Nephron (organoid): Measurements from ENCODE around the gene HGS.
"Not testable (repeated sequence)": the region's sequence is repeated elsewhere in the genome, so short reads cannot be mapped to it uniquely, and the experiment has no call there.

Experiments used
- H3K27ac Mint-ChIP-seq, 3 experiments: 2 replicates each; pipeline ENCODE4 v1.8.0; 2020; ENCODE audit warnings: mixed read lengths in 3 of 3, mild to moderate bottlenecking in 2 of 3, moderate library complexity in 1 of 3
- H3K27me3 Mint-ChIP-seq: 2 replicates; pipeline ENCODE4 v1.8.0; 2021; ENCODE audit warnings: low read depth, mild to moderate bottlenecking, moderate library complexity, mixed read lengths
- H3K36me3 Mint-ChIP-seq: 2 replicates; pipeline ENCODE4 v1.8.0; 2020; ENCODE audit warnings: low read depth, mixed read lengths
- H3K4me1 Mint-ChIP-seq: 2 replicates; pipeline ENCODE4 v1.8.0; 2020; ENCODE audit warnings: mixed read lengths
- H3K4me3 Mint-ChIP-seq, 3 experiments: 2 replicates each; pipeline ENCODE4 v1.8.0; 2020; ENCODE audit warnings: mild to moderate bottlenecking in 3 of 3, mixed read lengths in 3 of 3, moderate library complexity in 2 of 3
- H3K9me3 Mint-ChIP-seq: 2 replicates; pipeline ENCODE4 v1.8.0; 2020; ENCODE audit warnings: mixed read lengths
- TF ChIP-seq, protein P1 (sequence below), 3 experiments: fragments of 200-600 bp; sonication (generic); IDR thresholded peaks; one replicate each; pipeline ENCODE4 v1.5.0; 2021; ENCODE audit warnings: antibody characterized with exemption in 3 of 3; ENCODE audit not compliant: unreplicated experiment in 3 of 3

HGS gene

DNA sequence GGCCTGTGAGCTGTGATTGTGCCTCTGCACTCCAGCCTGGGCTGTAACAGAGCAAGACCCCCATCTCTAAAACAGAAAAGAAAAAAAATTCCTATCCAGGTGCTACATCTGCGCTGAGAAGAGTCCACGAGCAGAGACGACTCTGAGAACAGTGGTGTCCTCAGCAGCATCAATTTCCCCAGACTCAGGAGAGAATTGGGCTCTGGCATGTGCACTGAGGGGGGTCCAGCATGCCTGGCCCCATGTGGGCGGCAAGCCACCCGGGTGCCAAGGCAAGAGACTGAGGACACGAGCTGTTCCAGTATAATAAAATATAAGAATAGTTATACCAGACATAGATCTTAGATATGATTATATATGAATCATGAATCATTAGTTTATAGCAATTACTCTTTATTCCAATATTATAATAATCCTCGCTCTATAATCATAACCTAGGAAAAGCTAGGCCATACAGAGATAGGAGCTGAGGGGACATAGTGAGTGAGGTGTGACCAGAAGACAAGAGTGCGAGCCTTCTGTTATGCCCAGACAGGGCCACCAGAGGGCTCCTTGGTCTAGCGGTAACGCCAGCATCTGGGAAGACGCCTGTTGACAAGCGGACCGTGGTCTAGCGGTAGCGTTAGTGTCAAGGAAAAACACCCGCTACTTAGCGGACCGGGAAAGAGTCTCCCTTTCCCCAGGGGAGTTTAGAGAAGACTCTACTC is 8.1 kb upstream of the HGS start:
- H3K4me3 Mint-ChIP-seq, H3K9me3 Mint-ChIP-seq, H3K27me3 Mint-ChIP-seq, H3K4me1 Mint-ChIP-seq, H3K27ac Mint-ChIP-seq: not testable (repeated sequence)
- peaks cover 27% of the 10 kb centered on the region for H3K36me3 Mint-ChIP-seq
- TF ChIP-seq, protein P1, sequence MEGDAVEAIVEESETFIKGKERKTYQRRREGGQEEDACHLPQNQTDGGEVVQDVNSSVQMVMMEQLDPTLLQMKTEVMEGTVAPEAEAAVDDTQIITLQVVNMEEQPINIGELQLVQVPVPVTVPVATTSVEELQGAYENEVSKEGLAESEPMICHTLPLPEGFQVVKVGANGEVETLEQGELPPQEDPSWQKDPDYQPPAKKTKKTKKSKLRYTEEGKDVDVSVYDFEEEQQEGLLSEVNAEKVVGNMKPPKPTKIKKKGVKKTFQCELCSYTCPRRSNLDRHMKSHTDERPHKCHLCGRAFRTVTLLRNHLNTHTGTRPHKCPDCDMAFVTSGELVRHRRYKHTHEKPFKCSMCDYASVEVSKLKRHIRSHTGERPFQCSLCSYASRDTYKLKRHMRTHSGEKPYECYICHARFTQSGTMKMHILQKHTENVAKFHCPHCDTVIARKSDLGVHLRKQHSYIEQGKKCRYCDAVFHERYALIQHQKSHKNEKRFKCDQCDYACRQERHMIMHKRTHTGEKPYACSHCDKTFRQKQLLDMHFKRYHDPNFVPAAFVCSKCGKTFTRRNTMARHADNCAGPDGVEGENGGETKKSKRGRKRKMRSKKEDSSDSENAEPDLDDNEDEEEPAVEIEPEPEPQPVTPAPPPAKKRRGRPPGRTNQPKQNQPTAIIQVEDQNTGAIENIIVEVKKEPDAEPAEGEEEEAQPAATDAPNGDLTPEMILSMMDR (IDR thresholded peaks at IDR 0.05; ENCODE audit: unreplicated experiment in 3 of 3): peak; percentile 63 to 69 (median 66)

DNA sequence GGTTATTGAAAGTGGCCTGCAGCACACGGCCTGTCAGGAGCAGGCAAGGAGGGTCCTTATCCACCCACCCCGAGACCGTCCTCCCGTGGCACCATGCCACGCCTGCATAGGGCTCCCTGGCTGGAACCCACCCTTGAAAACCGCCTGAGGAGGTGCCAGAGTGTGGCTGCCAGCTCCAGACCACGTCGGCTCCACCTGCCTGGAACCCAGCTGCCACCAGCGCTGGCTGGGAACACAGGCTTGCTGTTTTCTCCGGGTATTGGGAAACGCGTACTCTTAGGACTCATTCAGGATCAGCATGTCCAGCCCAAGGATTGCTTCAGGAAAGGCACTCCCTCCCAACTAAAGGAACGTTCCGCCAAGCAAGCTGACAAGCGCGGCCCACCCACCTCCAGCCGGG is 6.9 kb upstream of the HGS start:
- TF ChIP-seq, protein P1 (IDR thresholded peaks at IDR 0.05; ENCODE audit: unreplicated experiment in 3 of 3): no peak
- H3K9me3 Mint-ChIP-seq: no peaks in the 10 kb centered on the region
- no peaks in the 10 kb centered on the region for H3K27me3 Mint-ChIP-seq
- H3K36me3 Mint-ChIP-seq: peaks cover 27% of the 10 kb centered on the region
- H3K27ac Mint-ChIP-seq: no peak overlapping the region
- H3K4me3 Mint-ChIP-seq: no peak overlapping the region
- H3K4me1 Mint-ChIP-seq: peaks cover 4% of the 10 kb centered on the region

DNA sequence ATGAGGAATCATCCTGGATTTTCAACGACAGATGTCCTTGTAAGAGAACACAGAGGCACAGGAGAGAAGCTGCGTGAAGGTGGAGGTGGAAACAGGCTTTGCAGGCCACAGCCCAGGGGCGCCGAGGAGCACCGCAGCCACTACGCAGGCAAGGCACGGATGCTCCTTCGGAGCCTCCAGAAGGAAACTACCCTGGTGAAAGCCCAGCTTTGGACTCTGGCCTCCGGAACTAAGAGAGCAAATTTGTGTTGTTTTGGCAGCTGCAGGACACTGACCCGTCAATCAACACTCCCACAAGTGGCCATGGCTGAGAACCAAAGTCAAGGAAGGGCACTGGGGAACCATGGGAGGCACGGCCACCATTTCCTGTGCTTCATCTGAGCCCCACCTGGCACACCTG is 3.7 kb upstream of the HGS start:
- Mint-ChIP-seq H3K27ac (no peak overlapping the region), H3K27me3 (no peaks in the 10 kb centered on the region), H3K4me1 (peaks cover 22% of the 10 kb centered on the region), H3K4me3 (peak overlapping the region; percentile 59 to 79 (median 77)), H3K36me3 (peaks cover 12% of the 10 kb centered on the region), H3K9me3 (no peaks in the 10 kb centered on the region)
- TF ChIP-seq, protein P1 (IDR thresholded peaks at IDR 0.05; ENCODE audit: unreplicated experiment in 3 of 3): no peak

DNA sequence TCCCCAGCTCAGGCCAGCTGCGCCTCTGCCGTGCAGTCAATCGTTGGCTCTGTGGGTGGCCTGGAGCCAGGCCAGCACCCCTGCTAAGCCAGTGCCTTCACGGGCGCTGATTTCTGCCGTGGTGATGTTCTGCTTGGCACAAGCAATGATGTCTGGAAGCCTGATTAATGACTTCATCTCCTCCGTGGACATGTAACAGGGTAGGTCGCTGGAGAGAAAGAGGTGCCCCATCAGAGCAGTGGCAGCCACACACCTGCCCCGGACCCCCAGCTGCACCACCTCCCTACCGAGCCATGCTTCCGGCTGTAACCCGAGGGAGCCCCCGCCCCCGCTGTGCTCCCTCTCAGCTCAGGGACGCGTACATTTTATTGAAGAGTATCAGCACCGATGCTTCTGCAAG is 2.1 kb upstream of the HGS start:
- Mint-ChIP-seq H3K4me1 (peaks cover 22% of the 10 kb centered on the region), H3K27ac (no peak overlapping the region), H3K4me3 (peak overlapping the region; percentile 78 to 92 (median 85)), H3K27me3 (no peaks in the 10 kb centered on the region), H3K9me3 (no peaks in the 10 kb centered on the region), H3K36me3 (peaks cover 16% of the 10 kb centered on the region)
- TF ChIP-seq, protein P1 (IDR thresholded peaks at IDR 0.05; ENCODE audit: unreplicated experiment in 3 of 3): no peak

DNA sequence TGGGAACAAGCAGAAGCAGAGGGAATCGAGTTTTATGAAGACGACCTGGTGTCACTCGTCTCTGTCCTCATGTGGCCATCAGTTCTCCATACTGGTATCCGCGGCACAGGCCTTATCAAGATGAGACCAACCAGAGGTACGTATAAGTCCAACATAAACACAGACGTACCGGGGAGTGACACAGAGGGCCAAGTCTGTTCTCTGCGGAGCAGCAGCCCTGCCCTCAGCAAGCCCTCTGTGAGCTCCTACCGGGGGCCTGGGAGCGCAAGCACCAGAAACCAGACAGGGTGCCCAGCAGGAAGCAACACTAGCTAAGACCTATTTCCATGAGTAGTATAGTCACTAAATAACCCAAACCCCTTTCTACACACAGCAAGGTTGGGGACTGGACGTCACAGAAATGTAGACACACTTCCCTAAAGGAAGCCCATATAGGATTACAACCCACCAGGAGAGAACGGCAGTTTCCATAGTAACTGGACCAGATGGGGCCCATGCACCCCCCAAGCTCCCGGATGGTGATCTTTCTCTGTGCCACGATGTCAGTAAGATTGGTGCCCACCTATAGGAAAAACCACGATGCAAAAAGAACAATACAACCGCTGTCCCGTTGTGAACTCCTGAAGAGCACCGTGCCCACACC is 1.1 kb upstream of the HGS start:
- TF ChIP-seq, protein P1 (IDR thresholded peaks at IDR 0.05; ENCODE audit: unreplicated experiment in 3 of 3): no peak
- H3K4me1 Mint-ChIP-seq: peaks cover 22% of the 10 kb centered on the region
- H3K27me3 Mint-ChIP-seq: no peaks in the 10 kb centered on the region
- peak overlapping the region; percentile 46 to 86 (median 81) for H3K27ac Mint-ChIP-seq
- peak overlapping the region; percentile 85 to 93 (median 92) for H3K4me3 Mint-ChIP-seq
- peaks cover 23% of the 10 kb centered on the region for H3K36me3 Mint-ChIP-seq
- H3K9me3 Mint-ChIP-seq: no peaks in the 10 kb centered on the region

DNA sequence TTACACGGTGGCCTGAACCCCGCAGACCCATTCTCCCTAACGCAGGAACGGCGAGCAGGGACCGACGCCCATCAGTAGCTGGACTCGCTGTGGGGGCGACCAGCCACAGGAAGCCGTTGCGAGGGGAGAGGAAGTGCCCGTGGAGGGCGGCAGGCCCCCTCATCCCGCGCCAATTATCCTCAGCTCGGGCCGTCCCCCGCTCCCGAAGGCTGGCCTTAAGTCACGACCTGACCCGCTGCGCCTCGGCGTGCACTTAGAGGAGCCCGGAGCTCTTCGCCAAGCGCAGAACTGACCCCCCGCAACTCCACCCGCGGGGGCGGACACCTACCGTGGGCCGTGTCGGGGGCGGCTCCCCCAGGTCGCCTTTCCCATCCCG is 615 bp upstream of the HGS start:
- H3K4me3 Mint-ChIP-seq: peak overlapping the region; percentile 85 to 93 (median 92)
- H3K36me3 Mint-ChIP-seq: peaks cover 23% of the 10 kb centered on the region
- peak overlapping the region; percentile 46 to 86 (median 81) for H3K27ac Mint-ChIP-seq
- H3K9me3 Mint-ChIP-seq: no peaks in the 10 kb centered on the region
- H3K27me3 Mint-ChIP-seq: no peaks in the 10 kb centered on the region
- peaks cover 22% of the 10 kb centered on the region for H3K4me1 Mint-ChIP-seq
- TF ChIP-seq, protein P1 (IDR thresholded peaks at IDR 0.05; ENCODE audit: unreplicated experiment in 3 of 3): no peak
